ENCODE measurements around the gene TXNL4A. TPM values are rescaled to one million over a fixed set of nuclear protein-coding genes. Genes with fewer than 3 reads are reported as not detected.

The TXNL4A gene
- total RNA-seq, 3 donors from 2014 or later (not counting 1 experiment from before 2014, with no cell fraction given): 63.2 to 69.1 (median 66.4) TPM

DNA sequence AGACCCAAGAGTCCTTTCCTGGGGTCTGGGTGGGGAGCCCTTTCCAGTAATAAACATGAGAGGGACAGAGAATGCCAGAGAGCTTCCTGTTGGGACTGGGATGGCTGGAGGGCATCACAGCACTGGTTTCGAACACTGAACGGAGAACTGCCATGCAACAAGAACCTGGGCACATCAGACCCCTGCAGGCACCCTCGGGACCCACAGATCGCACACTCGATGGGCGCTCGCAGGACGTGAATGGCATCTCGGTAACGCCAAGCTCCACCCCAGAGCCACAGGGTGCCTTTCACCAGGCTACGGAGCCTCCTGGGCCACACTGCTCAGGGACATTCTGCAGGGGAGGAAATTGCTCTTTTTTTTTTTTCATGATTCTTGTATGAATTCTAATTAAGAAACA is 62.1 kb downstream of the TXNL4A start:
- Histone ChIP-seq H3K36me3 (ENCODE audit: control insufficient read depth, insufficient read depth, low read length) (peaks cover 7% of the 10 kb centered on the region), H3K27ac (ENCODE audit: low read length) (no peak overlapping the region), H3K4me3 (ENCODE audit: low read length) (no peak overlapping the region), H3K9me3 (ENCODE audit: control insufficient read depth, insufficient read depth, low read length) (peaks cover 11% of the 10 kb centered on the region), H3K27me3 (ENCODE audit: control insufficient read depth, insufficient read depth, low read length) (no peaks in the 10 kb centered on the region), H3K4me1 (ENCODE audit: control insufficient read depth, insufficient read depth, low read length) (no peaks in the 10 kb centered on the region)
- H3K27me3 Mint-ChIP-seq (ENCODE audit: low read depth in 2 of 2): no peaks in the 10 kb centered on the region
- DNase-seq (peak in 1 of 2 donors; percentile 12), ATAC-seq (no peak)
- H3K9me3 Mint-ChIP-seq: peaks cover 8 to 17% of the 10 kb centered on the region in 2 donors
- no peak overlapping the region for H3K27ac Mint-ChIP-seq
- peaks cover 19% of the 10 kb centered on the region for H3K36me3 Mint-ChIP-seq
- no peak overlapping the region for H3K4me3 Mint-ChIP-seq
- intact Hi-C loops (cut with micrococcal nuclease): no loop called here
- H3K4me1 Mint-ChIP-seq: peaks cover 9 to 14% of the 10 kb centered on the region in 2 donors
- WGBS (ENCODE audit: insufficient coverage): 96% methylated on average over 11 of the region's 11 CpGs
- TF ChIP-seq, protein P1, sequence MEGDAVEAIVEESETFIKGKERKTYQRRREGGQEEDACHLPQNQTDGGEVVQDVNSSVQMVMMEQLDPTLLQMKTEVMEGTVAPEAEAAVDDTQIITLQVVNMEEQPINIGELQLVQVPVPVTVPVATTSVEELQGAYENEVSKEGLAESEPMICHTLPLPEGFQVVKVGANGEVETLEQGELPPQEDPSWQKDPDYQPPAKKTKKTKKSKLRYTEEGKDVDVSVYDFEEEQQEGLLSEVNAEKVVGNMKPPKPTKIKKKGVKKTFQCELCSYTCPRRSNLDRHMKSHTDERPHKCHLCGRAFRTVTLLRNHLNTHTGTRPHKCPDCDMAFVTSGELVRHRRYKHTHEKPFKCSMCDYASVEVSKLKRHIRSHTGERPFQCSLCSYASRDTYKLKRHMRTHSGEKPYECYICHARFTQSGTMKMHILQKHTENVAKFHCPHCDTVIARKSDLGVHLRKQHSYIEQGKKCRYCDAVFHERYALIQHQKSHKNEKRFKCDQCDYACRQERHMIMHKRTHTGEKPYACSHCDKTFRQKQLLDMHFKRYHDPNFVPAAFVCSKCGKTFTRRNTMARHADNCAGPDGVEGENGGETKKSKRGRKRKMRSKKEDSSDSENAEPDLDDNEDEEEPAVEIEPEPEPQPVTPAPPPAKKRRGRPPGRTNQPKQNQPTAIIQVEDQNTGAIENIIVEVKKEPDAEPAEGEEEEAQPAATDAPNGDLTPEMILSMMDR (IDR thresholded peaks at IDR 0.05): no peak

GRCh38 chr18:79924814-79925731 is 63.3 kb downstream of the TXNL4A start:
- peaks cover 5% of the 10 kb centered on the region for H3K36me3 ChIP-seq (ENCODE audit: control insufficient read depth, insufficient read depth, low read length)
- ATAC-seq (no peak), DNase-seq (no peak)
- H3K4me3 Mint-ChIP-seq: no peak overlapping the region
- H3K27ac Mint-ChIP-seq: no peak overlapping the region
- no peak overlapping the region for H3K27ac ChIP-seq (ENCODE audit: low read length)
- peaks cover 6 to 13% of the 10 kb centered on the region in 2 donors for H3K9me3 Mint-ChIP-seq
- H3K4me1 ChIP-seq (ENCODE audit: control insufficient read depth, insufficient read depth, low read length): no peaks in the 10 kb centered on the region
- H3K27me3 Mint-ChIP-seq (ENCODE audit: low read depth in 2 of 2): no peaks in the 10 kb centered on the region
- no peaks in the 10 kb centered on the region for H3K27me3 ChIP-seq (ENCODE audit: control insufficient read depth, insufficient read depth, low read length)
- 93% methylated on average over 25 of the region's 25 CpGs for WGBS (ENCODE audit: insufficient coverage)
- no peak overlapping the region for H3K4me3 ChIP-seq (ENCODE audit: low read length)
- H3K9me3 ChIP-seq (ENCODE audit: control insufficient read depth, insufficient read depth, low read length): peaks cover 11% of the 10 kb centered on the region
- H3K4me1 Mint-ChIP-seq: peaks cover 9 to 14% of the 10 kb centered on the region in 2 donors
- peaks cover 15% of the 10 kb centered on the region for H3K36me3 Mint-ChIP-seq
- intact Hi-C loops (cut with micrococcal nuclease): no loop called here
- TF ChIP-seq, protein P1 (IDR thresholded peaks at IDR 0.05): no peak

DNA sequence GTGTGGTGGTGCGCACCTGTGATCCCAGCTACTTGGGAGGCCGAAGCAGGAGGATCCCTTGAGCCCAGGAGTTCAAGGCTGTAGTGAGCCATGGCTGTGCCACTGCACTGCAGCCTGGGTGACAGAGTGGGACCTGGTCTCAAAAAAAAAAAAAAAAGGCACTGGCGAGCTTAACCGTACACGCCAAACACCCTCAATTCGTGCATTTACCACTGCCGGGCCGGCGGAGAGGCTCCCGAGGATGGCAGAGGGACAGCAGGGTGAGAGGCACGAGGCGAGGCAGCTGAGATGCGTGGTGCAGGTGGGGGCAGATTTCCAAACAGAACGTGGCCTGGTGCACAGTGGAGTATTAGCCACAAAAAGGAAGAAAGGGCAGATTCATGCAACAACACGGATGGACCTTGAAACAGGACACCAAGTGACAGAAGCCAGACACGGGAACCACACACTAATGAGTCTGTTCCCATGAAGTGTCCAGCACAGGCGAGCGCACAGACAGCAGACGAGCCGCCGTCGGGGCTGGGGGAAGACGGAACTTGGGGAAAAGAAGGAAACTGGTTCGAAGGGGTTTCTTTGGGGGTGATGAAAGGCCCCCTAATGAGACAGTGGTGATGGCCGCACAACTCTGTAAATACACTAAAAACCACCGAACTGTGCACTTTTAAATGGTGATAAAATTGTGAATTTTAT is 64.3 kb downstream of the TXNL4A start:
- H3K27ac ChIP-seq (ENCODE audit: low read length): no peak overlapping the region
- no peak overlapping the region for H3K4me3 ChIP-seq (ENCODE audit: low read length)
- peaks cover 2 to 3% of the 10 kb centered on the region in 2 donors for H3K9me3 Mint-ChIP-seq
- H3K4me1 Mint-ChIP-seq: peaks cover 7 to 13% of the 10 kb centered on the region in 2 donors
- no peaks in the 10 kb centered on the region for H3K27me3 Mint-ChIP-seq (ENCODE audit: low read depth in 2 of 2)
- ATAC-seq (no peak), DNase-seq (no peak)
- TF ChIP-seq, protein P1 (IDR thresholded peaks at IDR 0.05): no peak
- H3K27ac Mint-ChIP-seq: no peak overlapping the region
- no peaks in the 10 kb centered on the region for H3K27me3 ChIP-seq (ENCODE audit: control insufficient read depth, insufficient read depth, low read length)
- intact Hi-C loops (cut with micrococcal nuclease): no loop called here
- peaks cover 4% of the 10 kb centered on the region for H3K36me3 ChIP-seq (ENCODE audit: control insufficient read depth, insufficient read depth, low read length)
- H3K9me3 ChIP-seq (ENCODE audit: control insufficient read depth, insufficient read depth, low read length): peaks cover 5% of the 10 kb centered on the region
- peaks cover 5% of the 10 kb centered on the region for H3K36me3 Mint-ChIP-seq
- 97% methylated on average over 24 of the region's 26 CpGs for WGBS (ENCODE audit: insufficient coverage)
- no peak overlapping the region for H3K4me3 Mint-ChIP-seq
- H3K4me1 ChIP-seq (ENCODE audit: control insufficient read depth, insufficient read depth, low read length): no peaks in the 10 kb centered on the region

Data from natural killer cell (primary cell).